NOMO-1 treated with dmso at 0.1 percent for 144 hours (cell line): ENCODE results near the gene EVX1.
A peak's percentile ranks its signal among the peaks of the same experiment; 100 is the strongest.

Source experiments
- DNase-seq: peaks from one replicate; lab custom pipeline; 2025; ENCODE audit not compliant: unreplicated experiment; lab: John Stamatoyannopoulos, UW

EVX1 gene

GRCh38 chr7:27229448-27229847 is 13.2 kb upstream of the EVX1 start:
- no peak for DNase-seq

GRCh38 chr7:27235387-27236311 is 7.0 kb upstream of the EVX1 start:
- no peak for DNase-seq

- DNase-seq: peak; percentile 23
These were observed 4.8 kb upstream of the EVX1 start for GRCh38 chr7:27237735-27238334.

GRCh38 chr7:27238979-27239386 is 3.6 kb upstream of the EVX1 start:
- no peak for DNase-seq

GRCh38 chr7:27239387-27240014 is 3.1 kb upstream of the EVX1 start:
- no peak for DNase-seq

GRCh38 chr7:27240015-27240731 is 2.4 kb upstream of the EVX1 start:
- DNase-seq: no peak

GRCh38 chr7:27241189-27242056 is 1.2 kb upstream of the EVX1 start:
- no peak for DNase-seq

GRCh38 chr7:27242154-27242553 is 448 bp upstream of the EVX1 start:
- no peak for DNase-seq

GRCh38 chr7:27243340-27244163 is 950 bp downstream of the EVX1 start:
- DNase-seq: no peak

- no peak for DNase-seq
These were observed 2.0 kb downstream of the EVX1 start for GRCh38 chr7:27244488-27245123.

GRCh38 chr7:27245124-27245797 is 2.7 kb downstream of the EVX1 start:
- DNase-seq: no peak

- no peak for DNase-seq
These were observed 3.4 kb downstream of the EVX1 start for GRCh38 chr7:27245798-27246691.

GRCh38 chr7:27247000-27247399 is 4.4 kb downstream of the EVX1 start:
- no peak for DNase-seq

- DNase-seq: no peak
These were observed 5.1 kb downstream of the EVX1 start for GRCh38 chr7:27247452-27248426.

- no peak for DNase-seq
These were observed 5.8 kb downstream of the EVX1 start for GRCh38 chr7:27248427-27248806.
